ENCODE data around the gene C16orf89.
"Not testable (repeated sequence)": the region's sequence is repeated elsewhere in the genome, so short reads cannot be mapped to it uniquely, and the experiment has no call there.

The C16orf89 gene

GRCh38 chr16:5084802-5085201 is 19.0 kb upstream of the C16orf89 start:
- peak; percentile 7 to 29 for DNase-seq (ENCODE audit: low read depth in 2 of 2)

GRCh38 chr16:5084099-5084731 is 18.5 kb upstream of the C16orf89 start:
- DNase-seq (ENCODE audit: low read depth in 2 of 2), result not testable (repeated sequence)

- not testable (repeated sequence) for DNase-seq (ENCODE audit: low read depth in 2 of 2)
Measured at GRCh38 chr16:5083646-5084045, 17.9 kb upstream of the C16orf89 start.

GRCh38 chr16:5080996-5081395 is 15.2 kb upstream of the C16orf89 start:
- DNase-seq (ENCODE audit: low read depth in 2 of 2), result not testable (repeated sequence)

GRCh38 chr16:5080461-5080860 is 14.7 kb upstream of the C16orf89 start:
- not testable (repeated sequence) for DNase-seq (ENCODE audit: low read depth in 2 of 2)

GRCh38 chr16:5078626-5079025 is 12.9 kb upstream of the C16orf89 start:
- no peak for DNase-seq (ENCODE audit: low read depth in 2 of 2)

GRCh38 chr16:5077304-5077703 is 11.5 kb upstream of the C16orf89 start:
- no peak for DNase-seq (ENCODE audit: low read depth in 2 of 2)

- DNase-seq (ENCODE audit: low read depth in 2 of 2), result no peak
Measured at GRCh38 chr16:5075637-5076036, 9.9 kb upstream of the C16orf89 start.

- DNase-seq (ENCODE audit: low read depth in 2 of 2), result not testable (repeated sequence)
Measured at GRCh38 chr16:5073771-5074170, 8.0 kb upstream of the C16orf89 start.

GRCh38 chr16:5073279-5073629 is 7.5 kb upstream of the C16orf89 start:
- DNase-seq (ENCODE audit: low read depth in 2 of 2), result no peak

- DNase-seq (ENCODE audit: low read depth in 2 of 2), result no peak
Measured at GRCh38 chr16:5072334-5073278, 6.8 kb upstream of the C16orf89 start.

GRCh38 chr16:5071681-5072333 is 6.1 kb upstream of the C16orf89 start, which contains the start of gene ALG1:
TSS of gene ALG1 (plus strand) at chr16:5071843. CDS start at chr16:5071850, 7 bp downstream.
- peak; percentile 81 to 86 for DNase-seq (ENCODE audit: low read depth in 2 of 2)

- DNase-seq (ENCODE audit: low read depth in 2 of 2), result no peak
Measured at GRCh38 chr16:5071341-5071680, 5.6 kb upstream of the C16orf89 start.

GRCh38 chr16:5070431-5071186 is 4.9 kb upstream of the C16orf89 start:
- DNase-seq (ENCODE audit: low read depth in 2 of 2), result no peak

- DNase-seq (ENCODE audit: low read depth in 2 of 2), result no peak
Measured at GRCh38 chr16:5069854-5070253, 4.1 kb upstream of the C16orf89 start.

- no peak for DNase-seq (ENCODE audit: low read depth in 2 of 2)
Measured at GRCh38 chr16:5069048-5069447, 3.3 kb upstream of the C16orf89 start.

- DNase-seq (ENCODE audit: low read depth in 2 of 2), result no peak
Measured at GRCh38 chr16:5066511-5066910, 755 bp upstream of the C16orf89 start.

GRCh38 chr16:5065326-5065725 is 430 bp downstream of the C16orf89 start:
- DNase-seq (ENCODE audit: low read depth in 2 of 2), result no peak

- DNase-seq (ENCODE audit: low read depth in 2 of 2), result no peak
Measured at GRCh38 chr16:5064915-5065314, 841 bp downstream of the C16orf89 start.

- no peak for DNase-seq (ENCODE audit: low read depth in 2 of 2)
Measured at GRCh38 chr16:5062790-5063765, 2.7 kb downstream of the C16orf89 start.

- no peak for DNase-seq (ENCODE audit: low read depth in 2 of 2)
Measured at GRCh38 chr16:5062051-5062450, 3.7 kb downstream of the C16orf89 start.

Measured in stimulated activated CD8-positive, alpha-beta memory T cell treated with anti-CD3 and anti-CD28 coated beads, Interleukin-2, amount 100 ng/mL, for 1 hour (primary cell).